Sciatic nerve (tissue), 2 donors: ENCODE results near the gene NUDT16. TPM values are rescaled to one million over a fixed set of nuclear protein-coding genes. Genes with fewer than 3 reads are reported as not detected.
"Not testable (repeated sequence)": the region's sequence is repeated elsewhere in the genome, so short reads cannot be mapped to it uniquely, and the experiment has no call there.

Experiments
- ATAC-seq: fragments of 200-7000 bp; cut with Tn5 transposase; one replicate; pipeline ENCODE4 v1.9.1; 2020; ENCODE audit warnings: mild to moderate bottlenecking, moderate library complexity
- DNase-seq: peaks from one replicate; pipeline ENCODE4 v3.0.0-alpha.2; 2020; ENCODE audit warnings: low spot score
- intact Hi-C: fragments of 100-400 bp; cut with DNase I; formaldehyde crosslinking; loops from one replicate; pipeline ENCODE4 v1.14.2; 2022
- total RNA-seq: library from RNA; stranded (reverse); fragmentation: NEBNext Ultra II Directional; extraction: Animal tissue kit (Norgen Biotek cat#: 25700); gene quantifications from one replicate; pipeline ENCODE4 v1.2.1, GENCODE V29; 2021
- donor health status: DM: no; HTN: no; CAD: no.
- donor health status: DM: no; HTN: no; CAD: no.

Gene NUDT16
- 26.2 TPM for total RNA-seq

DNA sequence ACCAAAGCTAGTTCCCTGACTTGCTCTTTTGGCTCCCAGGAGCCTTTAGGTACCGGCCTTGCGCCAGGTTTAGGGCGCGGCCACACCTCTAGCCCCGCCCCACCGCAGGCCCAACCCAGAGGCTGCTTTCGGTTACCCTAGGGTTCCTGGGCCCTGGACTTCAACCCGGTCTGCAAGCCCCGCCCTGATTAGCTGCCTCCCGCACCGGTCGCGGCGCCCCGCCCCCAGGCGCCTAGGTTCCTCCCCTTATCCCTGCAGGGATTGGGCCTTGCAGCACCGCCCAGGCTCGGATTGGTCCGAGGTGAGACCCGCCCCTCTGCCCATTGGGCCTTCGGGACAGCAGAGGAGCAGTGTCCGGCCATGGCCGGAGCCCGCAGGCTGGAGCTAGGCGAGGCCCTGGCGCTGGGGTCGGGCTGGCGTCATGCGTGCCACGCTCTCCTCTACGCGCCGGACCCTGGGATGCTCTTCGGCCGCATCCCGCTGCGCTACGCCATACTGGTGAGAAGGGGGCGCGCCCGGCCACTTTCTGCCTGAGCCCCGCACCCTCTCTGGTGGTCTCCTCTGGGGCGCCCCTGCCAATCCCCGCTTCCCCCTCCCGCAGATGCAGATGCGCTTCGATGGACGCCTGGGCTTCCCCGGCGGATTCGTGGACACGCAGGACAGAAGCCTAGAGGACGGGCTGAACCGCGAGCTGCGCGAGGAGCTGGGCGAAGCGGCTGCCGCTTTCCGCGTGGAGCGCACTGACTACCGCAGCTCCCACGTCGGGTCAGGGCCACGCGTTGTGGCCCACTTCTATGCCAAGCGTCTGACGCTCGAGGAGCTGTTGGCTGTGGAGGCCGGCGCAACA is at the start of gene NUDT16:
TSS of gene NUDT16 (plus strand) at position 330 of the 847 bp plus-strand sequence. CDS start at position 361, 31 bp downstream.
- intact Hi-C loops: no loop called here
- DNase-seq (peak; percentile 100), ATAC-seq (peak; percentile 99)

DNA sequence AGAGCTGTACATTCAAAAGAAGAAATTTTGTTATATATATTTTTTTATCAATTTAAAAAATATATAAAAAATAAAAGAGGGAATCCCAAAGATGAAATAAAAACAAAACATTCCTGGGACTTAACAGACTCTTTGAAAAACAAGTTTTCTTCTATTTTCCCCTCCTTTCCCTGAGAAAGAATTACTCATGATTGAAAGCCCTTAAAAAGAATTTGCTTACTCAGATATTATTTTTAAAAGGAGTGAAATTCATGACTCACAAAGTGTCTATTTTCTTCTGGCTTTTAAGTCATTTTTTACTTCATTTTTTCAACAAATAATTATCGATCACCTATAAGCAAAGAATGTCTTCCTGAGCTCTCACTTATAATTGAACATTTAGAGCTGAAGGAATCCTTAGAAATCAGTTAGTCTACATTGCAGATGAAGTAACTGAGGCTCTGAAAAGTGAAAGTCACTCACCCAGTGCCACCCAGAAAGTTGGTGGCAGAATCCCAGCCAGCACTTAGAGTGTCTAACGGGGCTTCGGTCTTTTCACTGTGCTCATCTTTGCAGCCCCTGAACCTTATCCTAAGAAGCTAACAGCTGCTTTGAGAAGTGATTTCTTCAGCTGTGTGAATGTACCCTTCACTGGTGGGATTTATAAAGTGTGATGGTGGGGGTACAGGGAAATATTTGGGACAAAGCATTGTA is 42.5 kb upstream of the NUDT16 start:
- intact Hi-C loops: no loop called here
- DNase-seq (no peak), ATAC-seq (no peak)

DNA sequence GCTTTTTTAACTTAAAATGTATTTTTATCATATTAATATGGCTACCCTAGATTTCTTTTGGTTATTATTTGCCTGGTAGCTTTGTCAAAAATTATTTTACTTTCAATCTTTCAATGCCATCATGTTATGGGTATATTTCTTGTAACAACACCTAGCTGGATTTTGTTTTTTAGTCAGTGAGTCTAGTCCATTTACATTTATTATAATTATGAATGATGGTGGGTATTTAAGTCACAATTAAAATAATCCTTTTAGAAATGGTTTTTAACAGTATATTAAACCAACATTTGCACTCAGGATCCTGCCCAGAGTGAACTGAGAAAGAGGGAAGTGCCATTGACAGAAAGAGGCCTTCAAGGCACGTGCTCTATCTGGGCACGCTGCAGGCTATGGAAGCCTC is 39.8 kb upstream of the NUDT16 start:
- intact Hi-C loops: no loop called here
- DNase-seq (no peak), ATAC-seq (no peak)

DNA sequence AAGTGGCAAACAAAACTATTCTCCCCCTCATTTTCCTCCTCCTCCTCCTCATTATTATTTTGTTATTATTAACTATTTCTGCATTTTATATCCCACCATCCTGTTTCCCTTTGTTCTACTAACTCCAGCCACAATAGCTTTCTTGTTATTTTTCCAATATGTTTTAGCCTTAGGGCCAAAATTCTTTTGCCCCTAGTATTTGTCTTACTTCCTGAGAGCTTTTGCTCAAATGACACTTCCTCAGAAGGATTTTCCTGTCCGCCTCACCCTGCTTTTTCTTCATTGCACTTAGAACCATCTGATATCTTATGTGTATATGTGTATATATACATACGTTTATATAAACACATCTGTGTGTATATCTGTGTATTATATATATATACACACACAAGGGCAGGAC is 32.7 kb upstream of the NUDT16 start:
- DNase-seq: no peak
- ATAC-seq: no peak
- intact Hi-C loops: no loop called here

DNA sequence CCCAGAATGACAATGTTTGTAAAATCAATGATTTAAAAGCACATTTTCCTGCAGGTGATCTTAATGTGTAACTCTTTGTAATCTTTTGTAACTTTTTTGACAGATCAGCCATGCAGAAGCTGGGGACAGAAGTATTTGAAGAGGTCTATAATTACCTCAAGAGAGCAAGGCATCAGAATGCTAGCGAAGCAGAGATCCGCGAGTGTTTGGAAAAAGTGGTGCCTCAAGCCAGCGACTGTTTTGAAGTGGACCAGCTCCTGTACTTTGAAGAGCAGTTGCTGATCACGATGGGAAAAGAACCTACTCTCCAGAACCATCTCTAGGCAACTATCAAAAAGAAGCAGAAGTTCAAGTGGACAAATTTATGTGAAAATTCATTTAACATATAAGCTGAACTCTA is 32.1 kb upstream of the NUDT16 start:
- intact Hi-C loops: no loop called here
- DNase-seq (no peak), ATAC-seq (no peak)

DNA sequence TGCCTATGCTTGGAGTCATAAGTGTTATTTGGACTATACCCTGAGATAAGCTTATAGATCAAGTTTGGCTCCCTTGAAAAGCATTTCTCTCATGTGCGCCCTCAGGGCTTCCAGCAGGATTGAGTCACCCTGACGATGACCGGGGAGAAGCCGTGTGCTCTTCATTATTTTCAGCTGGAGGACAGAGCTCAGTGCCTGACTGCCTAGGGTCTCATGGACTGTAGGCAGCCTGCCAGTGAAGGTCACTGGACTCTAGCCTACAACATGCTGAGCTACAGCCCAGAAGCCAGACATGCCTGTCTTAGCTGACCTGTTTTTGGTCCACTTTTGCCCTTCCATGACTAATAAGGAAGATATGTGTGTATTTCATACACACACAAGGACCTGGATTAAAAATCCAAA is 31.6 kb upstream of the NUDT16 start:
- ATAC-seq (no peak), DNase-seq (no peak)
- intact Hi-C loops: no loop called here

DNA sequence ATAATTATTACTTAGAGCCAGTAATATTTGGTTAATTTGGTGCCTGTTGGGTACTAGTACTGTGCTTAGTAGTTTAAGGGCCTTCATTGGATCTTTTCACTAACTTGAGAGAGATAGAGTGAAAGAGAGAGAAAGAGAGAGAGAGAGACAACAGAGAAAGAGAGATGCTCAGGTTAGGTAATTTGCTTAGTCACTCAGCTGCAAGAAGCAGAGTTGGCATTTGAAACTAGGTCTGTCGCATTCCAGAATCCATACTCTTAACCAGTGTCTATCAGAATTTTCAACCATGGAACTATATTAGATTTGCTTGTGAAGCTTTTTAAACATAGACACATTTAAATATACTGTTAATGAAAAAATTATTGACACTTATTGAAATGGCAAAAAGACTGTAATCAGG is 31.1 kb upstream of the NUDT16 start:
- no peak for ATAC-seq
- intact Hi-C loops: no loop called here
- no peak for DNase-seq

DNA sequence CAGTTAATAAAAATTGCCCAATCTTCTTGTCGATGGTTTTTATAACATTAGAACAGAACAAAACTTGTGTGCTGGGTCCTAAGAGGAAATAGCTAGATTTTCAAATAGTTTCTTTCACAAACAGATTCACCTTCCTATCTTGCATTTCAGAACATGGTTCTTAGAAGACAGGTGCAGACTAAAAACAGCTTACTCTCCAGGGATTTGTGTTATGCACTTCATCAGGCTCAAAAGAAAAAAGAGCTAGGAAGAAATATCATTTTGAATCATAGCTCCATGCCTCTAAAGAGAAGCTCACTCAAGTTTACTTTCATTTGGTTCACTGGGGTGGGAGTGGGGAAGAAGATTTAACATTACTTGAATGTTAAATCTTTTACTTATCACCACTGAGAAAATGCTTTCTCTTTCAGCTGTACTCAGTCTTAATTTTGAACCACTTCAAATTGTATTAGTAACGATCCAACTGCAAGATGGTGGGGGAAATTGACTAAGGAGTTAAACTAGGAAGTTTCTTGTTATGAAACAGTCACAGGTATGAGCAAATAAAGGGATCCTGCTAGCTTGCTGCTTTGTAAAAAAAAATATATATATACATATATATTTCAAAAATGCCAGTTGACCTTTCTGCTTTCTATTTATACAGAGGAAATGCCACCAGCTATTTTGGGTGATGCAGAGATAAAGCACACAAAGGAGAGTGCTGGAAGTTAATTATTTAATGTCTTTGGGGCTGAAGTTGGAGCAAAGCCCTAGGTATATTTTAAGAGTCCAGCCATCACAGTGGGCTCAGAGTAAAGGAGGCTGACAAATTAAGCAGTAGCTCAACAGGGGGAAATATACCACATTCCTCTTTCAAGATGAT is 28.3 kb upstream of the NUDT16 start:
- ATAC-seq: no peak
- DNase-seq: no peak
- intact Hi-C loops: no loop called here

DNA sequence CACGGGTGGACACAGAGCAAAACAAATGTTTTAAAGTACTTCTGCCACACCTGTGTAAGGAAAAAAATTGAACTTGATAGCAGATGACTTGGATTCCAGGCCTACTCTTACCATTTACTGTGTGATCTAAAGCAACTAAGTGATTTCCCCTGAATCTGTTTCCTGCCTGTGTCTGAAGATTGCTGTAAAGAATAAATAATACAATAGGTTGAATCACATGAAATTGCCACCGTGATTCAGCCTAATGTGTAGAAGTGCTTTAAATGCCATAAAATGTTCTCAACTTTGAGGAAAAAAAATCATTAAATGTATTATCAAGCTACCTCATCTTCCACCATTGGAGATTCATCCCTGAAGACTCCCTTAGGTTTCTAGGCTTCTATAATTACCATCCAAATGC is 27.6 kb upstream of the NUDT16 start:
- intact Hi-C loops: no loop called here
- no peak for DNase-seq
- no peak for ATAC-seq

DNA sequence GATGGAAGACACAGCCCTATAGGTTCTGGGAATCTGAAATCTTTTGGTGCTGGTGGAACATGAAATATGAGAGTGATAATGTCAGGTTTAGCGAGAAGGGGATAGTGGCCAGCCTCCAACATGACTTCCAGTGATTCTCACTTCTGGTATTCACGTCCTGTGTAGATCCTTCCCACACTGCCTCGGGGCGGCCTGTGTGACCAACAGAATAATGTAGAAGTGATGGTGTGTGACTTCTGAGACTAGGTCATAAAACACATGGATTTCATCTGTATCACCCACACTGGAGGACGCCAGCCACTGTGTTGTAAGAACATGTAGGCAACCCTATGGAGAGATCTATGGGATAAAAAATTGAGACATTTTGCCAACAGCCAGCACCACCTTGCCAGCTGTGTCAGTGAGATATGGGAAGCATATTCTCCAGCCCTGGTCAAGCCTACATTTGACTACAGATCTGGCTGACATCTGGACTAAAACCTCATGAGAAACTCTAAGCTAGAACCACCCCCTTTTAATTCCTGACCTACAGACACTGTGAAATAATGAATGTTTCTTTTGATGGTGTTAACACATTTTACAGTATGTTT is 25.5 kb upstream of the NUDT16 start:
- ATAC-seq (no peak), DNase-seq (no peak)
- intact Hi-C loops: no loop called here

DNA sequence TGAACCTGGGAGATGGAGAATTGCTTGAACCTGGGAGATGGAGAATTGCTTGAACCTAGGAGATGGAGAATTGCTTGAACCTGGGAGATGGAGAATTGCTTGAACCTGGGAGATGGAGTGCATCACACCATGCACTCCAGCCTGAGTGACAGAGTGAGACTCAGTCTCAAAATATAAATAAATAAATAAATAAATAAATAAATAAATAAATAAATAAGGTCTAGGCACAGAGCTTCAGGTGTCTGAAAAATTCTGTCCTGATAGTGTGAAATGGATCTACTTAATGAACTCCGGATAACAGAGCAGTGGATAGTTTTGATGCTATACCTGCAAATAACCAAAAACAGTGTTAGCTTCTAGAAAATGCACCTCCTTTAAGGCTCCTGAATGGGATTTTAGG is 24.3 kb upstream of the NUDT16 start:
- ATAC-seq: no peak
- DNase-seq: no peak
- intact Hi-C loops: no loop called here

DNA sequence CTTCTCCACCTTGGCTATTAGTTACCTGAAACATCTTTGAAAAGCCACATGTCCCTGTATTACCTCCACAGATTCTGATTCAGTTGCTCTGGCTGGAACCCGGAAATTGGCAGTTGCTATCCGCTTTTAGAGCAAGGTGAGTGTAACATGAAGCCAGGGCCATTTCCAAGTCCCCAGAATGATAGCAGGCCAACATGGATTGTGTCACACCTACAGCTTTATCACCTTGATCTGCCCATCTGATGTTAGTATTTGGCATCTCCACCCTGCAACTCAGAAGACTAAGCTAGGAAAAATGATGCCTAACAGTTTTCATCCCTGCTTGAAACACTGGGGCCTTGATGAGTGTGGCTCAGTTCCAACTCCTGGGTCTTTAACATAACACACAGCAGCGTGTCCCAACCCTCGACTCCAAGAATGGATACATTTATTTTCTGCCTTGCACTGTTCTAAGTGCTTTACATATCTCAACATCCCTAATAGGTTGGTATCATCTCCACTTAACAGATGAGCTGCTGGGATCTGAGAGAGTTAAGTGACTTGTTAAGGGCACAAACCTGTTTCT is 21.3 kb upstream of the NUDT16 start:
- no peak for ATAC-seq
- no peak for DNase-seq
- intact Hi-C loops: no loop called here

DNA sequence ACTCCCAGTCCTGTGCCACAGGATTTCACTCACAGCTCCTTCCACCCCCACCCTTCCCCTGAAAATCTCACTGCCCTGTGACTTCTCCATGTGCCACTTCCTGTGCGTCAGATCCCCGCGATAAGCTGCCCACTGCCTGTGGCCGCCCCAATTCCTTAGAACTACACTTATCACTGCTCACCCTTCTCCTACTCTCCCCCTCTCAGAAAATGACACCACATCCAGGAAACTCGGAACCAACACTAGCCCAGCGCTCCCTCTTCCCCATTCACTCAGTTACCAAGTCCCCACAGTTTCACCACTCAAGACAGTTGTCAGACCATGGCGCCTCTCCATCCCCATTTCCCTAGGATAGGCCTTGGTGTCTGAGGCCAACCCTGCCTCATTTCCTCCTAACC is 20.5 kb upstream of the NUDT16 start:
- DNase-seq: peak; percentile 55
- ATAC-seq: peak; percentile 44
- intact Hi-C loops: not testable (repeated sequence)

DNA sequence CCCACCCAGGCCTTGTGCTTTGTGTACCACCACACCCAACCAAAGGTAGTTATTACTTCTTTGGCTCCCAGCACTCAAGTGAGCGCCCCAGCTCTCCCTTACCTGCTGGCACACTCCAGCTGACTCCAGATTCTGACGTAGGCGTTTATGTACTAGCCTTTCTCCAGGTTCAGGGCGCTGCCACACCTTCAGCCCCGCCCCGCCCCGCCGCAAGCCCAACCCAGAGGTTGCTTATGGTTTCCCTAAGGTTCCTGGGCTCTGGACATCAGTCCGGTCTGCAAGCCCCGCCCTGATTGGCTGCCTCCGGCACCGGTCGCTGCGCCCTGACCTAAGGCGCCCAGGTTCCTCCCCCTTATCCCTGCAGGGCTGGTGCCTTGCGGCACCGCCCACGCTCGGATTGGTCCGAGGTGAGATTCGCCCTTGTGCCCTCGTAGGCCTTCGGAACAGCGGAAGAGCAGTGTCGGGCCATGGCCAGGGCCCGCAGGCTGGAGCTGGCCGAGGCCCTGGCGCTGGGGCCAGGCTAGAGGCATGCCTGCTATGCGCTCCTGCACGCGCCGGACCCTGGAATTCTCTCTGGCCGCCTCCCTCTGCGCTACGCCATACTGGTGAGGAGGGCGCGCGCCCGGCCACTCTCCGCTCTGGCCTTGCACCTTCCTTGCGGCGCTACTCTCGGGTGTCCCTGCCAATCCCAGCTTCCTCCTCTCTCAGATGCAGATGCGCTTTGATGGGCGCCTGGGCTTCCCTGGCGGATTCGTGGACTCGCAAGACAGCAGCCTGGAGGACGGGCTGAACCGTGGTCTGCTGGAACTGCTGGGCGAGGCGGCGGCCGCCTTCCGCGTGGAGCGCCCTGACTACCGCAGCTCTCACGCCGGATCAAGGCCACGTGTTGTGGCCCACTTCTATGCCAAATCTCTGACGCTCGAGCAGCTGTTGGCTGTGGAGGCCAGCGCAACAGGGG is 19.8 kb upstream of the NUDT16 start:
- peak; percentile 76 for DNase-seq
- intact Hi-C loops: no loop called here
- peak; percentile 94 for ATAC-seq

DNA sequence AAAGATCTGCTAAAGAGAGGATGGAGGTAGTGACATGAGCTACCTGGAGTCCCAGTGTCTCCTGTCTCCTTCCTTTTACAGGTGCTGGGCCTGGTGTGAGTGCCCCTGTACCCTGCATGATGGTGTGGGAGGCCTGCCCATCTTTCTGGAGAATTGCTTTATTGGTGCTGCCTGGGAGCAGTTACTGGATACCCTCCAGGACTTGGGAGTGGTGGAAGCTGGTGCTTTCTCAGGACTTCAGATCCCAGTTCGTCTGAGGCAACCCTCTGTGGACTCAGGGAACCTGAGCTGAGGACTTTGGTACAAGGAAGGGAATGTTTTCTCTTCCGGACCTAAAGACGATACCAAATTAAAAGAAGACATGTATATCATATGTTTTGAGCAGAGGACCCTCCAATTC is 18.3 kb upstream of the NUDT16 start:
- ATAC-seq: no peak
- intact Hi-C loops: no loop called here
- DNase-seq: no peak

DNA sequence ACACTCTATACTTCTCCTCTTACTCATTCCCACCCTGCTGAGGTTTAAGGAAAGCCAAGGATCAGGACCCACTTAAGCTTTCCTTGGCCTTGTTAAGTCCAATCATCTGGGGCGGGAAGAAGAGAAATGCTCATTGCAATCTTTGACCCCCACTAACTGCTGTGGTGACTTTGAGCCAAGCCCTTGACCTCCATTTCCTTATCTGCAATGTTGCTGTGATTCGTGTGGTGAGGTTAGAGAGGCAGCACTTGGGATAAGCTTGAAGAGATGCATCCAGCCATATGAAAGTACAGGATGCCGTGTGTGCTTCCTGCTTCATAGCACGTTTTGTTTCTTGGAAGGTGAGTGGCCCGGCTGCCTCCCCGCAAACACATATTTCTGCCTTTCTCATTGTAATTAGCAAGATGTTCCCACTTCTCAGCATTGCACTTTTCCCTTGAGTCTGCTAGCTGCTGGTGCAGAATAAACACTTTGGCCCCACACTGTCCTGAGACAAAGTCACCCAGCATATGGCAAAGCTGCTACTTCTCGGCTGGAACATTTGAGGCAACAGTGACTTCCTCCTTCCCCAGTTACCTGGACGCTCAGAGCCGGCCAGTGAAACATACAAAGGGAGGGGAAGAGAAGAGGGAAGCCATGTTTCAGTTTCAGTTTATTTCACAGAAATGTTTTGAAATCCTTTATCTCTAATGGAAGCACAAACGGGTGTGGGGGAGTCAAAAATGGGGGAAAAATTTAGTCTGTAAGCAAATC is 10.5 kb upstream of the NUDT16 start:
- DNase-seq (no peak), ATAC-seq (no peak)
- intact Hi-C loops: no loop called here

DNA sequence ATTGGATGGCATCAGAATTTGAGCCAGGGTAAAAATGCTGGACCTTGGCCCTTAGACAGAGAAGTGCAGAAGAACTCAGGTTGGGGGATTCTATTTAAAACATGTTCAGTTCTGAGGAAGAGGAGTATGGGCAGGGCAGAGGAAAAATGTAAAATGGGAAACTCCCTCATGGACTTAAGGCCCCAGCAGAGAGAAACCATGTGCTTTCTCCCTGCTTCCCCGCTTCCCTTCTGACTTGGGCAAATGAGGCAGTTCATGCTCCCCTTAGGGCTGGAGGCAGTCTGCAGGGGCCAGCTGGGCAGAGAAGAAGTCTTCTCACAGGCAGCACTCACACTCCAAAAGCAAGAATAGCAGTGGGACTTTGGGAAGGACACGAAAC is 9.9 kb upstream of the NUDT16 start:
- DNase-seq: no peak

More for the DNA sequence above, 9.9 kb upstream of the NUDT16 start:
- intact Hi-C loops: no loop called here
- ATAC-seq: no peak
